Thoracic aorta endothelial cell (primary cell): ENCODE results near the gene SLC44A5. TPM values are rescaled to one million over a fixed set of nuclear protein-coding genes. Genes with fewer than 3 reads are reported as not detected.

ENCODE experiments used
- small RNA-seq: library from RNA; depleted of rRNA; stranded (forward); fragments of <200 nt; gene quantifications from one replicate; pipeline ENCODE3, GENCODE V24; 2012
- total RNA-seq: library from RNA; depleted of rRNA; stranded (reverse); fragments of >200 nt; gene quantifications from 2 replicates; pipeline ENCODE4 v1.2.3, GENCODE V29; 2012

The SLC44A5 gene
- total RNA-seq: 12.5 and 14.6 TPM in 2 replicates

GRCh38 chr1:75611014-75611413 is at the start of gene SLC44A5:
Gene SLC44A5, minus strand, starts transcription at chr1:75611114. Its CDS starts 69,667 bp downstream, at chr1:75541447.

Small RNA genes lying within 50 kb of the gene (small RNA-seq; reads per million reads assigned to genes)
- gene RNU6-503P: not detected
- gene RNU6-622P: not detected

Other genes with a start within 250 kb of the SLC44A5 start
- 55.9 and 63.2 TPM in 2 replicates for gene ACADM, start 113.6 kb upstream of the SLC44A5 start, total RNA-seq
- gene RABGGTB, start 175.1 kb upstream of the SLC44A5 start, total RNA-seq: 134 and 166 TPM in 2 replicates
- 0.14 and 0.27 TPM in 2 replicates for gene MSH4, start 185.8 kb upstream of the SLC44A5 start, total RNA-seq